IPS-18c (cell line): Measurements from ENCODE around the gene C5orf24.
"Not testable (repeated sequence)": the region's sequence is repeated elsewhere in the genome, so short reads cannot be mapped to it uniquely, and the experiment has no call there.

Source experiments
- H3K4me3 ChIP-seq: 2 replicates; pipeline ENCODE4 v1.7.0; 2013; ENCODE audit warnings: low read depth, mild to moderate bottlenecking, low read length, moderate library complexity; ENCODE audit not compliant: insufficient read depth
- H3K9me3 ChIP-seq: one replicate; pipeline ENCODE4 v1.6.1; 2013; ENCODE audit warnings: mild to moderate bottlenecking, low read length, moderate library complexity; ENCODE audit not compliant: control insufficient read depth, insufficient read depth

The C5orf24 gene

DNA sequence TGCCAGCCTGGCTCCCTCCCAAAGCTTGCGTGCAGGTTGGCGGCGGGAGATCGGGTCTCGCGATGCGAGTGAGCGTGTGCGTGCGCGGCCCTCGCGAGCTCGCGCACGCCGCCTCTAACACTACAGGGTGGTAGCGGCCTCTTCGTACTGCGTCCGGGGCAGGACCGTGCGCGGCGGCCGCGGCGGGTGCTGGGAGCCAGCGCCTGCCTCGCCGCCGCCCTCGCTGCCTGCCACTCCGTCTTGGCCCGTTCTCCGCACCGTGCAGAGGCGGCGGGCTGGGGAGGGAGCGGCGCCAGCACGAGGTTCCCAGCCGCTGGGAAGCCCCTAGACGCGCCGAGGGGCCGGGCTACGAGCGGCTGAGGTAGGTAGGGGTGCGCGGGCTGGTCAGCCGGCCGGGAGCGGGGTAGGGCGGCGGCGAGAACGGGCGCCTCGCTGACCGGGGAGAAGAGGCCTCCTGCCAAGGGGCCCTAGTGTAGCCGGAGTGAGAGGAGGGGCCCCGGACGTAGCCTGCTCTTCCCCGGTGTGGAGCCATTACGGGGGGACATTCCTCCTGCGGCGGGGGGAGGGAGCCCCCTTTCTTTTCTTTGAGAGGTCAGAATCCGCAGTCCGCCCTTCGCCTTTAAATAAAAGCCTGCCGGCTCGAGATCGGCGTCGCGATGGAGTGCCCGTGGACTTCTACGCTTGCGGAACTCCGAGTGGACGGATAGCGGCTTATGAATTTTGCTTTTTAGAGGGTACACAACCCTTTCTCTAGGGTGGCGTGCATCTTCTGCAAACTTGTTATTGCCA is at the start of gene C5orf24:
C5orf24 (plus strand) TSS at position 117 of the 789 bp plus-strand sequence. CDS start 8,933 bp downstream, outside the sequence.
- H3K9me3 ChIP-seq: no peaks in the 10 kb centered on the region
- peak within 1 kb of the TSS; percentile 63 for H3K4me3 ChIP-seq

DNA sequence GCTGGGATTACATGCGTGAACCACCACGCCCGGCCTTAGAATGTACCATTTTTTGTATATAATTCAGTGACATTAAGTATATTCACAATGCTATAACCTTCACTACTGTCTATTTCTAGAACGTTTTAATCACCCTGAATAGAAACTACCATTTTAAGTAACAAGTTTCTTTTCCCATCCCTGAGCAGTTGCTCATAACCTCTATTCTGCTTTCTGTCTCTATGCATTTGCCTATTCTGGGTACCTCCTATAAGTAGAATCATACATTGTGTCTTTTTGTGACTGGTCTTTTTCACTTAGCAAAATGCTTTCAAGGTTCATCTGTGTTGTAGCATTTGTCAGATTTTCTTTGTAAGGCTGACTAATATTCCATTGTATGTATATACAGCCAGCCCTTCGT is 47.3 kb upstream of the C5orf24 start:
- H3K4me3 ChIP-seq: no peak overlapping the region
- no peaks in the 10 kb centered on the region for H3K9me3 ChIP-seq

DNA sequence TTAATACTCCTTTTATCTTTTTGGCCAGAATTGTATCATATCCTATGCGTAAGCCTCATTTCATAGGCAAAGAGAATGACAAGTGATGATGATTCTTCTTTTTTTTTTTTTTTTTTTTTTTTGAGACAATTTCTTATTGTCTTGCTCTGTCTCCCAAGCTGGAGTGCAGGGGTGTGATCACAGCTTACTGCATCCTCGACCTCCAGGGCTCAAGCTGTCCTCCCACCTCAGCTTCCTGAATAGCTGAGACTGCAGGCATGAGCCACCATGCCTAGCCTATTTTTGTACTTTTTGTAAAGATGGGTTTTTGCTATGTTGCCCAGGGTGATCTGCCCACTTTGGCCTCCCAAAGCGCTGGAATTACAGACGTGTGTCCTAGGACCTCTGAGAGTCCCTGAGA is 41.9 kb upstream of the C5orf24 start:
- no peak overlapping the region for H3K4me3 ChIP-seq
- no peaks in the 10 kb centered on the region for H3K9me3 ChIP-seq

DNA sequence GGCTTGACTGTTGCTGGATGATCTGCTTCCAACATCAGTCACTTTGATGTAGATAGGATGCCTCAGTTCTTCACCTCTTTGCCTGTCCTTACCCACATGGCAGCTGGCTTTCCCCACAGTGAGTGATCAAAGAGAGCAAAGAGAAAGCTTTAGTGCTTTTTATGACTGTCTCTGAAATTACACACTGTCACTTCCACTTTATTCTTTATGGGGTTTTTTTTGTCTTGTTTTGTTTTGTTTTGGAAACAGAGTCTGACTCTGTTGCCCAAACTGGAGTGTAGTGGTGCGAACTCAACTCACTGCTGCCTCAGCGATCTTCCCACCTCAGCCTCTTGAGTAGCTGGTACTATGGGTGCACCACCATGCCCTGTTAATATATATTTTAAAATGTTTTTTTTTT is 32.4 kb upstream of the C5orf24 start:
- Histone ChIP-seq H3K4me3 (no peak overlapping the region), H3K9me3 (no peaks in the 10 kb centered on the region)

DNA sequence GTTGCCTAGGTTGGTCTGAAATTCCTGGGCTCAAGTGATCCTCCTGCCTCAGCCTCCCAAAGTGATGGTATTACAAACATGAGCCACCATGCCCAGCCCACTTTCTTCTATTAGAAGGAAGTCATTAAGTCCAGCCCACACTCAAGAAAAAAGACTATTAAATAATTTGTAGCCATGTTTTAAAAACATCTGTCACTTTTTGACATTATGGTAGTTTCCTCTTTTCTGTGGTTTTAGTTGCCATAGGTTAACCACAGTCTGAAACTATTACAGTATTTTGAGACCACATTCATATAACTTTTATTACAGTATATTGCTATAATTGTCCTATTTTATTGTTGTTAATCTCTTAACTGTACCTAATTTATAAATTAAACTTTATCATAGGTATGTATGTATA is 31.9 kb upstream of the C5orf24 start:
- Histone ChIP-seq H3K9me3 (no peaks in the 10 kb centered on the region), H3K4me3 (no peak overlapping the region)

DNA sequence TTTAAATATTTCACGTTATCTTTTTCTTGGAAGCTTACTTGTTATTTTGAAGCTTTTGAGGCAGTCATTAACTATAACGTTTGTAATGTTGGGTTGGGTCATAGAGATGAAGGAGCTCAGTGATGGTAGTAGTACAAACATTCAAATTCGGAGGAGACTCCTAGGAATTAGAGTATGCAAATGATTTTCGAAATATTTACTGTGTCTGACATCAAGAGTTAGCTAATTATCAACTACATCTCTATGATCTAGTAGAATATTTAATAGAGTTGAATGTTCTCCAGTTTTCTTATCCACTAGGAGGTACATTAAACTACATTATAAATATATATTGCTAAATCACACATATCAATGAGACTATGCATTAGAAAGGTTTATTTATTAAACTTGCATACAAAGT is 28.8 kb upstream of the C5orf24 start:
- Histone ChIP-seq H3K9me3 (no peaks in the 10 kb centered on the region), H3K4me3 (no peak overlapping the region)

DNA sequence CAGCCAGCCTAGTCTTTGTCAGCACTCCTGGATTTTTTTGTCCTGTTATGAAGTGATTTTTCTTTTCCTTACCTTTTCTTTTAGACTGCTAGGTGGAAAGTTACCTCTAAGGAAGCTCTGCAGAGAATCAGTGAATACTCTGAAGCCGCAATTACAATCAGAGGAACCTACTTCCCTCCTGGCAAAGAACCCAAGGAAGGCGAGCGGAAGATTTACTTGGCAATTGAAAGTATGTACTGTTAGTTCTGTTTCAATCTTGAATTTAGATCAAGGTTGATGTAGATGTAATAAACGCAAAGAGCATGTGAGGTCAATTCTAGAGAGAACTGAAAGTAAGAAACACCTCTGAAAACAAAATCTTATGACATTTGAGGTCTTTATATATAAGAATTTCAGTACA is 27.0 kb upstream of the C5orf24 start:
- Histone ChIP-seq H3K4me3 (no peak overlapping the region), H3K9me3 (no peaks in the 10 kb centered on the region)

DNA sequence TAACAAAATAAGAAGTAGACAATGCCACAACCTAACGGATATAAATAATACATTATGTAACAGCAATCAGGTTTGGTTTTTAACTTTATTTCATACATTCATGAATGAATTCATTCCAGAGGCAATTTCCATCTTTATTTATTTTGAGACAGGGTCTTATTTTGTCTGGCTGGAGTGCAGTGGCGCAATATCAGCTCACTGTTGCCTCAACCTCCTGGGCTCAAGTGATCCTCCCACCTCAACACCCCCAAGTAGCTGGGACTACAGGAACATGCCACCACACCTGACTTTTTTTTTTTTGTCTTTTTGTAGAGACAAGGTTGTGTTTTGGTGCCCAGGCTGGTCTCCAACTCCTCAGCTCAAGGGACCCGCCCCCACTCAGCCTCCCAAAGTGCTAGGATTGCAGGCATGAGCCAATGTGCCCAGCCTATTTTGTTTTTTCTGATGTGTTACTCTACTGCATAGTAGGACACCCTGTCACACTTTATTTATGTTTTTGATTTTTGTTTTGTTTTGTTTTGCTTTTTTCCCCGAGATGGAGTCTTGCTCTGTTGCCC is 26.3 kb upstream of the C5orf24 start:
- Histone ChIP-seq H3K4me3 (no peak overlapping the region), H3K9me3 (no peaks in the 10 kb centered on the region)

DNA sequence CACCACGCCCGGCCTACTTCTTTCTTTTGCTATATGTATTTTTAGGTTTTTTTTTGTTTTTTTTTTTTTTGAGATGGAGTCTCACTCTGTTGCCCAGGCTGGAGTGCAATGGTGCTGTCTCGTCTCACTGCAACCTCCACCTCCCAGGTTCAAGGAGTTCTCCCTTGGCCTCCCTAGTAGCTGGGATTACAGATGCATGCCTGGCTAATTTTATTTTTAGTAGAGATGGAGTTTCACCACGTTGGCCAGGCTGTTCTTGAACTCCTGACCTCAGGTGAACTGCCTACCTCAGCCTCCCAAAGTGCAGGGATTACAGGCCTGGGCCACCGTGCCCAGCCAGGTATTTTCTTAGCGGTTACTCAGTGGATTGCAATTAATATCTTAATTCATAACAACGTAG is 23.9 kb upstream of the C5orf24 start:
- no peak overlapping the region for H3K4me3 ChIP-seq
- no peaks in the 10 kb centered on the region for H3K9me3 ChIP-seq

DNA sequence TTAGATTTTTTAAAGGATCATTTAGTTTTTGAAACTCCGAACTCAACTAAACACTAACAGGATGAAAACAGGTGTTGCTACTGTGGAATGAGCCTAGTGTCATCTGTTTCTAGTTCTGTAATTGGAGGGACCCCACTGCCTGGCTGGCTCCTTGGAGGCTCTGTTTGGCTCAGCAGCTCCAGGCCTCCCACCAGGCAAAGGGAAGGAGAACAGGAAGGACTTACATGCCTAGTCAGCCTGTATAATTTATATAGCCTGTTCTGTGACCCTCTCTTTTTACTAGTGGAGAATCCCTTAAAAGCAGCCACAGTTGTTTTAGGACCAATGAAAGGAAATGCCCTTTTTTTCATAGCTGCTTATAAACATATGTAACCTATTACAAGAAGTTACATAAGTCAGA is 21.1 kb upstream of the C5orf24 start:
- H3K9me3 ChIP-seq: no peaks in the 10 kb centered on the region

DNA sequence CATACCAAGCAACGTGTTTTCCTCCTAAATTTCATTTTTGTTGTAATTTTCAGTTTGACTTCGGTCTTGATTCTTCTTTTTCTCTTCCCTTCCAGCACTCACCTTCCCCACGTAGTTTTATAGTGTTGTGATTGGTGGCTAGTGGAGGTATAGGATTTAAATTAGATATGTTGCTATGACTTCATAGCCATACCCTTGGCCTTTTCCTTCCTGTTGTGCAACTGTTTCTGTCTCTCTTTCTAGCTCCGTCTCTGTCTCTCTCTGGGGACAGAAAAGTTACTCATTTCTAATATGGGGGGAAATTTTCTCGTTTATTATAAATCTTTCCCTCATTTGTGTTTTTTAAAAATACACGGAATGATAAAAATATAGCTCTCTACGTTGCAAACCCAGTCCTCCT is 20.6 kb upstream of the C5orf24 start:
- no peaks in the 10 kb centered on the region for H3K9me3 ChIP-seq

More for the DNA sequence above, 21.1 kb upstream of the C5orf24 start:
- no peak overlapping the region for H3K4me3 ChIP-seq

DNA sequence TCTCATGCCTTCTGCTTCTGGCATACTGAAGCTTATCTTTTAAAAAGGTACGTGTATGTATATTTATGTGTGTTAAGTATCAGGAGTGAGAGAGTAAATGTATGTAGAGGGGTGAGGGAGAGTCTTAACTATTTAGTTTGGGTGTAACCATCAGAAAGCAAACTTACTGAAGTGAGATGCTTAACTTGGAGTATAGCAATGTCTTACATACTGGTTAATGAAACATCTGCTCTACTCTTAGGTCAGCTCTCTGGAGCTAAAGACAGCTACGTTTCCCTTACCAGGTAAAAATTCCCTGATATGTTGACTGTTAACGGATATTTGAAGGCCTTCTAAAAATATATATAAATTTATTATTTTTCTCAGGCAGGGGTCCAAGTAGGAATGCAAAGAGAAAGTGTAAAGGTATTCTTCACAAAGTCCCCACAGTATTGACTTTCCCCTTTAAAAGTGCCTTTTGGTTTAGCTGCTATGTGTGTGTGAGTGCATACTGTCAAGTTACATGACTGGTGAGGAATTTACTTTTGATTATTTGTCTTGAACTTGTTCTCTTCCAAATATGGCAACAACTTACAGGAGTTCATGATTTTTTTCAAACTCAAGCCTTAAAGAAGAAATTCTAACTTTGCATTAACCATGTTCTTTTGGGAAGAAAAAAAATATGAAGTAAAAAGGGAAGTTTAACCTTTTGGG is 12.3 kb upstream of the C5orf24 start:
- H3K9me3 ChIP-seq: no peaks in the 10 kb centered on the region

More for the DNA sequence above, 20.6 kb upstream of the C5orf24 start:
- no peak overlapping the region for H3K4me3 ChIP-seq

DNA sequence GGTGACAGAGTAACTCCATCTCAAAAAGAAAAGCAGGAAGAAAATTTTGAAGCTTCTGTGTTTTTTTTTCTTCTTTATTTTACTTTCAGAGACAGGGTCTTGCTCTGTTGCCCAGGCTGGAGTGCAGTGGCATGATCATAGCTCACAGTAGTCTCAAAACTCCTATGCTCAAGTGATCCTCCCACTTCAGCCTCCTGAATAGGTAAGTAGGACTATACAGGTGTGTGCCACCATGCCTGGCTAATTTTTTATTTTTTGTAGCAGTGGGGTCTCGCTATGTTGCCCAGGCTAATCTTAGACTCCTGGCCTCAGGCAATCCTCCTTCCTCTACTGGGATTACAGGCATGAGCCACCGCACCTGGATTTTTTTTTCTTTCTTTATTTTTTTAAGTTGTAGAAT is 10.1 kb upstream of the C5orf24 start:
- Histone ChIP-seq H3K9me3 (no peaks in the 10 kb centered on the region), H3K4me3 (no peak overlapping the region)

More for the DNA sequence above, 12.3 kb upstream of the C5orf24 start:
- no peak overlapping the region for H3K4me3 ChIP-seq

DNA sequence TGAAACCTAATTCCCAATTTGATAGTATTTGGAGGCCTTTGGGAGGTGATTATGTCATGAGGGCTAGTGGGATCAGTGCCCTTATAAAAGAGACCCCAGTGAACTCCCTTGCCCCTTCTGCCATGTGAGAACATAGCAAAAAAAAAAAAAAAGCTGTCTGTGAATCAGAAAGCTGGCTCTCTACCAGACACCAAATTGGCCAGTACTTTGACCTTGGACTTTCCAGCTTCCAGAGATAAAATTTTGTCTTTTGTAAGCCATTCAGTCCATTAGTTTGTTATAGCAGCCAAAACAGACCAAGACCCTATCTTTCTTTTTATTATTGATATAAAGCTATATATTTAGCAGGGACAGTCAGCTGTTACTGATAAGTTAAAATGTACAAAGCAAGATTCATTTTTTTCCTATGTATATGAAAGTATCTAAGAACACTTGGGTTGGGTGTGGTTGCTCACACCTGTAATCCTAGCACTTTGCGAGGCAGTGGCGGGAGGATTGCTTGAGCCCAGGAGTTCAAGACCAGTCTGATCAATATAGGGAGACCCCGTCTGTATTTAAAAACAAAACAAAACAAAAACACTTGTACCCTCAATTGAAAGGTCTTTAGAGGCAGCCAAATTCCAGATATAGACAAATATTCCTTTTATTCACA is 8.1 kb upstream of the C5orf24 start:
- H3K4me3 ChIP-seq: no peak overlapping the region

DNA sequence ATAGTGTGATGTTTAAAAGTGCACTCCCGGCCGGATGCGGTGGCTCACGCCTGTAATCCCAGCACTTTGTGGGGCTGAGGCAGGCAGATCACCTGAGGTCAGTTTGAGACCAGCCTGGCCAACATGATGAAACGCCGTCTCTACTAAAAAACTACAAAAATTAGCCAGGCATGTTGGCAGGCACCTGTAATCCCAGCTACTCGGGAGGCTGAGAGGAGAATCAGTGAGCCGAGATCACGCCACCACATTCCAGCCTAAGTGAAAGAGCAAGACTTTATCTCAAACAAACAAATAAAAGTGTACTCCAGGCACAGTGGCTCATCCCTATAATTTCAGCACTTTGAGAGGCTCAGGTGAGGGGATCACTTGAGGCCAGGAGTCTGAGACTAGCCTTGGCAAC is 7.4 kb upstream of the C5orf24 start:
- not testable (repeated sequence) for H3K9me3 ChIP-seq, H3K4me3 ChIP-seq

More for the DNA sequence above, 8.1 kb upstream of the C5orf24 start:
- H3K9me3 ChIP-seq: no peaks in the 10 kb centered on the region

DNA sequence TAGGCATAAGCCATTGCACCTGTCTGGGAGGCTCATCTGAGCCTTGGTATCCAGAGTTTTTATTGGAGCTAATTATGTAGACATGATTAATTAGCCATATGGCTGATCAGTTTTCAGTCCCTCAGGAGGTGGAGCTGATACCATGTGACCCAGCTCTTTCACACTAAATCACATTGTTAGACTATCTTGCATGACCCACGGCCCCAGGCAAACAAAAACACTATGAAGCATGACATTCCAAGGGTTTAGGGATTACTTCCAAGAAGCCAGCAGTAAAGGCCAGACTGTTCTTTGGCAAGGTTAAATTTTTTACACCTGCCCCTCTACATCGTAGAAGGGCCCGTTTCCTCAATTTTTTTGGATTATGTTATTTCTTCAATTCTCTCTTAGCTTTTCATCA is 5.0 kb upstream of the C5orf24 start:
- Histone ChIP-seq H3K4me3 (no peak overlapping the region), H3K9me3 (no peaks in the 10 kb centered on the region)

DNA sequence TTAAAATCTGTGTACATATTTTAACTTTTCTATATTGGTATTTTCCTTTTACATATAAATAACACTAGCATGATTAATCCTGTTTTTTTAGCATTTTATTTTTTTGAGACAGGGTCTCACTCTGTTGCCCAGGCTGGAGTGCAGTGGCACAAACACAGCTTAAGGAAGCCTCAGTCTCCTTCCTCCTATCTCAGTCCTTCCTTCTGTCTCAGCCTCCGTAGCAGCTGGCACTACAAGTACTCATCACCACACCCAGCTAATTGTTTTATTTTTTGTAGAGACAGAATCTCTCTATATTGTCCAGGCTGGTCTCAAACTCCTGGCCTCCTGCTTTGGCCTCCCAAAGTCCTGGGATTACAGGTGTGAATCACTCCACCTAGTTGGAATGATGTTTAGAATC is 1.5 kb upstream of the C5orf24 start:
- Histone ChIP-seq H3K9me3 (no peaks in the 10 kb centered on the region), H3K4me3 (no peak overlapping the region)
